AG04450 (cell line): ENCODE results near the gene CDK6. TPM values are rescaled to one million over a fixed set of nuclear protein-coding genes. Genes with fewer than 3 reads are reported as not detected.
"Not testable (repeated sequence)": the region's sequence is repeated elsewhere in the genome, so short reads cannot be mapped to it uniquely, and the experiment has no call there.

Experiments used
- CTCF ChIA-PET: fragments of 300-600, 350-600 bp; formaldehyde crosslinking; extraction: SDS; loops from one replicate; lab custom pipeline; 2022; ENCODE audit warnings: antibody characterized with exemption, inconsistent platforms; lab: Charles Lee
- POLR2A ChIA-PET: fragments of 350-600 bp; formaldehyde crosslinking; extraction: SDS; loops from one replicate; lab custom pipeline; 2021; ENCODE audit warnings: antibody characterized with exemption, inconsistent platforms; lab: Yijun Ruan, JAX
- DNase-seq: peaks from one replicate; pipeline ENCODE4 v3.0.0-alpha.2; 2011; ENCODE audit warnings: low read depth, low spot score
- H3K27ac ChIP-seq: one replicate; pipeline ENCODE4 v1.5.1; 2012; ENCODE audit warnings: low read depth, low read length, control low read depth
- H3K27me3 ChIP-seq: one replicate; pipeline ENCODE4 v1.6.0; 2012; ENCODE audit warnings: low read length; ENCODE audit not compliant: control insufficient read depth, insufficient read depth
- H3K4me3 ChIP-seq: 2 replicates; pipeline ENCODE4 v1.5.1; 2011; ENCODE audit warnings: mild to moderate bottlenecking, low read depth, low read length, control low read depth
- H3K9me3 ChIP-seq: 2 replicates; pipeline ENCODE4 v1.5.1; 2012; ENCODE audit warnings: low read length; ENCODE audit not compliant: control insufficient read depth, insufficient read depth
- CTCF ChIP-seq: IDR thresholded peaks from 2 replicates; pipeline ENCODE4 v1.5.1; 2011; ENCODE audit warnings: low read depth, low read length, control low read depth, inconsistent platforms
- polyA plus RNA-seq: library from polyadenylated mRNA; depleted of rRNA; stranded (reverse); fragments of >200 nt; gene quantifications from 2 replicates; pipeline ENCODE4 v1.2.3, GENCODE V29; 2011

CDK6 gene
- polyA plus RNA-seq, 1 experiment: 40.6 TPM

GRCh38 chr7:92749327-92749755 lies 87.0 kb downstream of the CDK6 start:
- POLR2A ChIA-PET: interaction anchor here (0.7 kb wide), 4 partner anchors 9 to 295 kb away, joined by 3 to 8 read pairs (median 5); no protein-coding TSS in a partner anchor
- Histone ChIP-seq H3K4me3 (no peak overlapping the region), H3K9me3 (no peaks in the 10 kb centered on the region), H3K27ac (no peak overlapping the region), H3K27me3 (no peaks in the 10 kb centered on the region)
- no peak for DNase-seq
- CTCF ChIA-PET: no interaction called here
- TF ChIP-seq CTCF: no peak

- ChIA-PET CTCF (interaction anchor here (0.6 kb wide), 1 partner anchor 81 kb away, joined by 4 read pairs; no protein-coding TSS in a partner anchor), POLR2A (interaction anchor here (0.7 kb wide), 1 partner anchor 50 kb away, joined by 3 read pairs; no protein-coding TSS in a partner anchor)
Measured at GRCh38 chr7:92748495-92748894, 87.9 kb downstream of the CDK6 start.

GRCh38 chr7:92747041-92747835 lies 89.1 kb downstream of the CDK6 start:
- DNase-seq: no peak
- Histone ChIP-seq H3K27me3 (no peaks in the 10 kb centered on the region), H3K4me3 (no peak overlapping the region), H3K9me3 (no peaks in the 10 kb centered on the region), H3K27ac (no peak overlapping the region)
- ChIA-PET CTCF (no interaction called here), POLR2A (no interaction called here)
- TF ChIP-seq CTCF: no peak

More at GRCh38 chr7:92748495-92748894, 87.9 kb downstream of the CDK6 start:
- no peak for TF ChIP-seq CTCF
- DNase-seq: no peak
- Histone ChIP-seq H3K27me3 (no peaks in the 10 kb centered on the region), H3K4me3 (no peak overlapping the region), H3K9me3 (no peaks in the 10 kb centered on the region), H3K27ac (no peak overlapping the region)

GRCh38 chr7:92745241-92745640 lies 91.1 kb downstream of the CDK6 start:
- no peak overlapping the region for H3K27ac ChIP-seq
- no peaks in the 10 kb centered on the region for H3K9me3 ChIP-seq
- no peaks in the 10 kb centered on the region for H3K27me3 ChIP-seq
- DNase-seq: no peak
- TF ChIP-seq CTCF: no peak
- POLR2A ChIA-PET: no interaction called here
- CTCF ChIA-PET: no interaction called here
- no peak overlapping the region for H3K4me3 ChIP-seq

GRCh38 chr7:92744180-92744579 lies 92.2 kb downstream of the CDK6 start:
- DNase-seq, H3K27ac ChIP-seq, H3K9me3 ChIP-seq, H3K27me3 ChIP-seq, CTCF ChIA-PET, H3K4me3 ChIP-seq: not testable (repeated sequence)
- POLR2A ChIA-PET: interaction anchor here (0.6 kb wide), 1 partner anchor 117 kb away, joined by 4 read pairs; no protein-coding TSS in a partner anchor
